ENCODE results near the gene TPBG.

TPBG gene

GRCh38 chr6:82363428-82364086 is at the start of gene TPBG:
TPBG (plus strand) TSS chr6:82363817; CDS start chr6:82364962, 1,145 bp downstream.
- no peak for FAIRE-seq

GRCh38 chr6:82322386-82322785 is 41.2 kb upstream of the TPBG start:
- FAIRE-seq: no peak

GRCh38 chr6:82329766-82330165 is 33.9 kb upstream of the TPBG start:
- FAIRE-seq: no peak

GRCh38 chr6:82330171-82330804 is 33.3 kb upstream of the TPBG start:
- FAIRE-seq: no peak

- FAIRE-seq: no peak
Observed at GRCh38 chr6:82331031-82331773, 32.4 kb upstream of the TPBG start.

GRCh38 chr6:82333781-82334180 is 29.8 kb upstream of the TPBG start:
- no peak for FAIRE-seq

- FAIRE-seq: no peak
Observed at GRCh38 chr6:82337688-82338257, 25.8 kb upstream of the TPBG start.

- no peak for FAIRE-seq
Observed at GRCh38 chr6:82348130-82348529, 15.5 kb upstream of the TPBG start.

- no peak for FAIRE-seq
Observed at GRCh38 chr6:82353848-82354247, 9.8 kb upstream of the TPBG start.

GRCh38 chr6:82360552-82360951 is 3.1 kb upstream of the TPBG start:
- FAIRE-seq: no peak

- no peak for FAIRE-seq
Observed at GRCh38 chr6:82361631-82362030, 2.0 kb upstream of the TPBG start.

- FAIRE-seq: no peak
Observed at GRCh38 chr6:82362144-82362543, 1.5 kb upstream of the TPBG start.

GRCh38 chr6:82362878-82363427 is 664 bp upstream of the TPBG start:
- peak; percentile 57 for FAIRE-seq

GRCh38 chr6:82364087-82365015 is 734 bp downstream of the TPBG start:
- no peak for FAIRE-seq

GRCh38 chr6:82365016-82365795 is 1.6 kb downstream of the TPBG start:
- FAIRE-seq: no peak

GRCh38 chr6:82367704-82368103 is 4.1 kb downstream of the TPBG start:
- FAIRE-seq: no peak

- FAIRE-seq: no peak
Observed at GRCh38 chr6:82370788-82371187, 7.2 kb downstream of the TPBG start.

GRCh38 chr6:82371799-82372546 is 8.4 kb downstream of the TPBG start:
- no peak for FAIRE-seq

GRCh38 chr6:82372656-82373055 is 9.0 kb downstream of the TPBG start:
- no peak for FAIRE-seq

GRCh38 chr6:82374516-82374915 is 10.9 kb downstream of the TPBG start:
- no peak for FAIRE-seq

GRCh38 chr6:82376636-82377035 is 13.0 kb downstream of the TPBG start:
- no peak for FAIRE-seq

Measured in endometrium (tissue), 2 donors.